PC-3 (cell line): ENCODE measurements around the gene LHFPL3. TPM values are rescaled to one million over a fixed set of nuclear protein-coding genes. Genes with fewer than 3 reads are reported as not detected.

Experiments
- ATAC-seq: fragments of 200-7000 bp; cut with Tn5 transposase; 2 replicates; pipeline ENCODE4 v1.9.1; 2020; ENCODE audit warnings: mild to moderate bottlenecking, moderate library complexity
- BruUV-seq: library from RNA; stranded (reverse); fragments of 400-500 nt; replicated peaks from 2 replicates; lab custom pipeline; 2021; lab: Mats Ljungman, UMichigan
- CTCF ChIA-PET: fragments of 300-600 bp; sonication (Branson Sonifier 250); formaldehyde crosslinking; loops from one replicate; lab custom pipeline; 2022; ENCODE audit warnings: antibody characterized with exemption; lab: Charles Lee
- POLR2A ChIA-PET: fragments of 300-600 bp; sonication (Branson Sonifier 250); formaldehyde crosslinking; loops from one replicate; lab custom pipeline; 2022; ENCODE audit warnings: antibody characterized with exemption; ENCODE audit not compliant: unreplicated experiment; lab: Charles Lee
- DNase-seq: peaks from one replicate; pipeline ENCODE4 v3.0.0-alpha.2; 2015
- H2AFZ ChIP-seq: fragments of 300-600 bp; sonication (generic); 2 replicates; pipeline ENCODE4 v1.6.0; 2016; ENCODE audit warnings: antibody characterized with exemption, low read length
- H3F3A ChIP-seq: fragments of 300-600 bp; sonication (generic); one replicate; pipeline ENCODE4 v1.6.0; 2017; ENCODE audit warnings: antibody characterized with exemption, low read length, control low read depth, mild to moderate bottlenecking; ENCODE audit not compliant: unreplicated experiment
- H3K27ac ChIP-seq: fragments of 300-600 bp; sonication (generic); 2 replicates; pipeline ENCODE4 v1.5.1; 2016; ENCODE audit warnings: mild to moderate bottlenecking, low read length
- H3K27me3 ChIP-seq: fragments of 300-600 bp; sonication (generic); 2 replicates; pipeline ENCODE4 v1.6.1; 2016; ENCODE audit warnings: low read length, mixed read lengths
- H3K36me3 ChIP-seq: fragments of 300-600 bp; sonication (generic); 2 replicates; pipeline ENCODE4 v1.6.1; 2016; ENCODE audit warnings: low read depth, mixed run types, low read length, mixed read lengths
- H3K4me1 ChIP-seq: fragments of 300-600 bp; sonication (generic); 2 replicates; pipeline ENCODE4 v1.5.1; 2016; ENCODE audit warnings: low read length; ENCODE audit not compliant: insufficient read depth
- H3K4me2 ChIP-seq: fragments of 300-600 bp; sonication (generic); 2 replicates; pipeline ENCODE4 v1.6.0; 2016; ENCODE audit warnings: low read length
- H3K4me3 ChIP-seq: fragments of 300-600 bp; sonication (generic); 2 replicates; pipeline ENCODE4 v1.5.1; 2016; ENCODE audit warnings: mild to moderate bottlenecking, low read length, mixed read lengths
- H3K79me2 ChIP-seq: fragments of 300-600 bp; sonication (generic); 2 replicates; pipeline ENCODE4 v1.6.1; 2017; ENCODE audit warnings: low read length, mixed read lengths
- H3K9ac ChIP-seq: fragments of 300-600 bp; sonication (generic); 2 replicates; pipeline ENCODE4 v1.6.0; 2016; ENCODE audit warnings: mild to moderate bottlenecking, low read length
- H3K9me2 ChIP-seq: fragments of 300-600 bp; sonication (generic); replicated peaks from 2 replicates; pipeline ENCODE4 v1.6.1; 2016; ENCODE audit warnings: mixed run types, low read length, mixed read lengths
- H3K9me3 ChIP-seq: fragments of 300-600 bp; sonication (generic); 2 replicates; pipeline ENCODE4 v1.6.1; 2016; ENCODE audit warnings: low read length, mixed read lengths
- H4K20me1 ChIP-seq: fragments of 300-600 bp; sonication (generic); 2 replicates; pipeline ENCODE4 v1.6.1; 2016; ENCODE audit warnings: low read length, mixed read lengths
- EZH2 ChIP-seq: fragments of 300-600 bp; sonication (generic); IDR thresholded peaks from one replicate; pipeline ENCODE4 v1.6.1; 2017; ENCODE audit warnings: antibody characterized with exemption, mild to moderate bottlenecking, low read length; ENCODE audit not compliant: unreplicated experiment
- EZH2phosphoT487 ChIP-seq: fragments of 300-600 bp; sonication (generic); IDR thresholded peaks from 2 replicates; pipeline ENCODE4 v1.6.1; 2018; ENCODE audit warnings: mild to moderate bottlenecking, antibody characterized with exemption, low read length, borderline replicate concordance
- intact Hi-C: fragments of 100-400 bp; cut with micrococcal nuclease; formaldehyde crosslinking; loops from 2 replicates; pipeline ENCODE4 v1.9.0; 2023
- total RNA-seq: library from RNA; depleted of rRNA; stranded (reverse); fragments of >200 nt; gene quantifications from 2 replicates; pipeline ENCODE4 v1.2.3, GENCODE V29; 2014
- TF ChIP-seq, protein P1 (sequence below): fragments of 300-600 bp; sonication (generic); conservative IDR thresholded peaks from 2 replicates; pipeline ENCODE4 v1.5.1; 2017; ENCODE audit warnings: antibody characterized with exemption, low read depth, mild to moderate bottlenecking, low read length

The LHFPL3 gene
- total RNA-seq, 1 experiment from 2014 or later = not detected

DNA sequence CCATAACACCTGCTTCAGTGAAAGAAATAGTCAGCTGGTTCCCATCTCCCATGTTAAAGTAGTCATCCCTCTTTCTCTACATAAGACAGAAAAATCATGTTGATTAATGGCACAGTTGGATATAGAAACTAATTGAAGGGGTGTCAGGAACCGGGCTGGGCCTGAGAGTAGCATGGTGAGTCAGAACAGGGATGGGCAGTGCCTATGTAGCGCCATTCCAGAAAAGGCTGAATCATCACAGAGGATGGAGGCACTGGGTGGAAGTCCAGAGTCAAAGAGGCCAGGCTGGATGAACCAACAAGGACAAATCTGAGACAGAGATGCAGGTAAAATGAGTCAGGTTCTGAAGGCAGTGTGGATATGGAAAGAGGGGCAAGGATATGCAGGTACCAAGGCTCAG lies 201.2 kb downstream of the LHFPL3 start:
- intact Hi-C loops = no loop called here
- Histone ChIP-seq H3K4me1 (no peaks in the 10 kb centered on the region), H3K27ac (no peak overlapping the region), H3K4me2 (no peak overlapping the region), H2AFZ (no peak overlapping the region), H3F3A (no peaks in the 10 kb centered on the region), H3K9ac (no peak overlapping the region), H3K36me3 (no peaks in the 10 kb centered on the region), H3K9me3 (no peaks in the 10 kb centered on the region), H3K27me3 (no peaks in the 10 kb centered on the region), H3K79me2 (no peaks in the 10 kb centered on the region), H4K20me1 (no peaks in the 10 kb centered on the region), H3K4me3 (no peak overlapping the region), H3K9me2 (no peaks in the 10 kb centered on the region)
- POLR2A ChIA-PET = no interaction called here
- TF ChIP-seq EZH2 (no peak), EZH2phosphoT487 (no peak)
- TF ChIP-seq, protein P1, sequence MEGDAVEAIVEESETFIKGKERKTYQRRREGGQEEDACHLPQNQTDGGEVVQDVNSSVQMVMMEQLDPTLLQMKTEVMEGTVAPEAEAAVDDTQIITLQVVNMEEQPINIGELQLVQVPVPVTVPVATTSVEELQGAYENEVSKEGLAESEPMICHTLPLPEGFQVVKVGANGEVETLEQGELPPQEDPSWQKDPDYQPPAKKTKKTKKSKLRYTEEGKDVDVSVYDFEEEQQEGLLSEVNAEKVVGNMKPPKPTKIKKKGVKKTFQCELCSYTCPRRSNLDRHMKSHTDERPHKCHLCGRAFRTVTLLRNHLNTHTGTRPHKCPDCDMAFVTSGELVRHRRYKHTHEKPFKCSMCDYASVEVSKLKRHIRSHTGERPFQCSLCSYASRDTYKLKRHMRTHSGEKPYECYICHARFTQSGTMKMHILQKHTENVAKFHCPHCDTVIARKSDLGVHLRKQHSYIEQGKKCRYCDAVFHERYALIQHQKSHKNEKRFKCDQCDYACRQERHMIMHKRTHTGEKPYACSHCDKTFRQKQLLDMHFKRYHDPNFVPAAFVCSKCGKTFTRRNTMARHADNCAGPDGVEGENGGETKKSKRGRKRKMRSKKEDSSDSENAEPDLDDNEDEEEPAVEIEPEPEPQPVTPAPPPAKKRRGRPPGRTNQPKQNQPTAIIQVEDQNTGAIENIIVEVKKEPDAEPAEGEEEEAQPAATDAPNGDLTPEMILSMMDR = no peak
- peak; percentile 2 for DNase-seq
- ATAC-seq = no peak
- CTCF ChIA-PET = no interaction called here
- no TSS peak for BruUV-seq

DNA sequence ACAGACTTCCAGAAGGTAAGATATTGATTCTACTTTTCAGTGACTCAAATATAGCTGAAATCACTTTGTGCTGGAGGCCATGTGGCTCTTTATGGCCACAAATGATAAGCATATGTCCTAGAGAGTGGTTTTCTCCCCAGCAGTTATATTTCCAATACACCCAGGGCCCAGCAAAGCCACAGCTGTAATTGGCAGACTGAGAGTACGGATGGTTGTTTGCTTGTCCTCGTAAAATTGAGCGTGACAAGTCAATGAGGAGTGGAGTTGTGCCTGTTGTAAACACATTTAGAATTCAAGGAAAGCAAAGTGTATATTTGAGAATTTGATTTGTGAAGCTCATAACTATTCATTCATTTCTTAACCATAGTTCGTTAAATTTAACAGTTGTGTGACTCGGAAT lies 201.8 kb downstream of the LHFPL3 start:
- ChIA-PET CTCF (no interaction called here), POLR2A (no interaction called here)
- Histone ChIP-seq H3K9me3 (no peaks in the 10 kb centered on the region), H3K9me2 (no peaks in the 10 kb centered on the region), H3K9ac (no peak overlapping the region), H3K4me2 (no peak overlapping the region), H3K27me3 (no peaks in the 10 kb centered on the region), H3K27ac (no peak overlapping the region), H3K4me1 (no peaks in the 10 kb centered on the region), H4K20me1 (no peaks in the 10 kb centered on the region), H3K4me3 (no peak overlapping the region), H2AFZ (no peak overlapping the region), H3K79me2 (no peaks in the 10 kb centered on the region), H3F3A (no peaks in the 10 kb centered on the region), H3K36me3 (no peaks in the 10 kb centered on the region)
- TF ChIP-seq, protein P1 = no peak
- TF ChIP-seq EZH2phosphoT487 (no peak), EZH2 (no peak)
- intact Hi-C loops = no loop called here
- no peak for ATAC-seq
- no peak for DNase-seq
- no TSS peak for BruUV-seq

DNA sequence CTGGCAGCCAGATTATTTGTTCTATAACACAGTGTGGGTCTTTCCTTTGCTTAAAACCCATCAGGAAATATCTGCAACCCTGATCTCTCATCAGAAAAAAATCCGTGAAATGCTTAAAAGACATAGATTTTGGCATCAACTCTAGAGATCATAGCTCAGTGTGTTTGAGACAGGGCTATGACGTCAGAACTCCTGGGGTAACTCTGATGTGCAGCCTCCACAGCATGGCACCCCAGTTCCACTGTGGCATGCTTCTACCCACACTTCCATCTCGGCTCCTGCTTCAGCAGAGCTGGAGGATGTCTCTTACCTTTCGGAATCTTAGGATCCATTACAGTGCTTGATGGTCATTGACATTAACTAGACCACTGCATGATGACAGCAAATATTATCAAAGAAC lies 205.7 kb downstream of the LHFPL3 start:
- no peak overlapping the region for H3K4me3 ChIP-seq
- peaks cover 10% of the 10 kb centered on the region; the same call in 1 of the 2 replicates for H3K27me3 ChIP-seq
- DNase-seq = no peak
- CTCF ChIA-PET = no interaction called here
- H3K79me2 ChIP-seq = no peaks in the 10 kb centered on the region
- H3K36me3 ChIP-seq = no peaks in the 10 kb centered on the region
- no peak overlapping the region for H3K27ac ChIP-seq
- H4K20me1 ChIP-seq = no peaks in the 10 kb centered on the region
- no peaks in the 10 kb centered on the region for H3K9me2 ChIP-seq
- POLR2A ChIA-PET = no interaction called here
- no peak overlapping the region for H3K4me2 ChIP-seq
- no peaks in the 10 kb centered on the region for H3K4me1 ChIP-seq
- no peak overlapping the region for H3K9ac ChIP-seq
- no peak for ATAC-seq
- no peaks in the 10 kb centered on the region for H3F3A ChIP-seq
- H2AFZ ChIP-seq = no peak overlapping the region
- no peaks in the 10 kb centered on the region for H3K9me3 ChIP-seq
- intact Hi-C loops = no loop called here
- no TSS peak for BruUV-seq
- TF ChIP-seq, protein P1 = no peak
- TF ChIP-seq EZH2phosphoT487 (no peak), EZH2 (no peak)
